ENCODE data around the gene DFFA. TPM values are rescaled to one million over a fixed set of nuclear protein-coding genes. Genes with fewer than 3 reads are reported as not detected.

DFFA gene
- total RNA-seq, 1 experiment from 2014 or later: 94.1 TPM

DNA sequence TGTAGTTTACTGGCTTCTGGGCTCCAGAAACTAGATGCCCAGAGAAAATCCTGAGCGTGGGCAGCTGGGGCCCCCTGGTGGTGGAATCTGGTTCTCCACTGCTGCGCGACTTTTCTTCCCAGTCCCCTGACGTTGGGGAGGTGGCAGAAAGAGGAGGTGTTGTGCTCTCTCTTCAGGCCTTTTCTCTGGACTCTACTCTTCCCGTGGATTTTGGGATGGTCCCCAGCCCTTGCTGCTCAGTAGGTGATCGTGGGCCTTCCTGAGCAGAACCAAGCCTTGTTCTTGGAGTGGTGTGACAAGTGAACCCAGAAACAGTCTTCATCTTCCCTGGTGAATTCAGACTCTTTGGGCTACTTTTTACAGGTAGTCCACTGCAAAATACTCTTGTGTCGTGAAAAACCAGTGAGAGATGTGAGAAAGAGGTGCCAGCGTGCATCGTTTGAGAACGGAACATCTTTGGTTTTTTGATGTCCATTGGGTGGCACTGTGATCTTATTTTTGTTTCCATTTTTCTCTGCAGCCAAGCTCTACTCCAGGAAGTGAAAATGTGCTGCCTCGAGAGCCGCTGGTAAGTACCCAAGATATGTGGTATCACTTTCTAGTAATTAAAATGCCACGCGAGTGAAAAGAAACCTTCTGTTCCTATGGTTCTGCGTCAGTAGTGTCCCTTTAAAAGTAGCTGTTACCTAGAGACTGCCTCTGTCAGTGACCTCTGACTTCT lies 22.6 kb upstream of the DFFA start:
- Histone ChIP-seq H3T11ph (ENCODE audit: low read length) (no peak overlapping the region), H3K4me1 (ENCODE audit: insufficient read depth, low read length) (no peaks in the 10 kb centered on the region), H2BK20ac (ENCODE audit: low read depth, low read length, poor library complexity, severe bottlenecking) (no peak overlapping the region), H3K27me3 (ENCODE audit: insufficient read depth, low read length) (no peaks in the 10 kb centered on the region), H3K79me2 (ENCODE audit: insufficient read depth, low read length) (peaks cover 2% of the 10 kb centered on the region; the same call in 1 of the 2 replicates), H3K9ac (ENCODE audit: extremely low read depth, insufficient read length, low read length) (no peak overlapping the region), H2BK5ac (ENCODE audit: insufficient read length, low read length) (no peak overlapping the region), H2BK12ac (ENCODE audit: insufficient read length, low read depth, low read length) (no peak overlapping the region), H2BK120ac (ENCODE audit: low read depth, low read length, poor library complexity, severe bottlenecking) (no peak overlapping the region), H4K91ac (ENCODE audit: insufficient read length, low read depth, low read length) (no peak overlapping the region), H3K23me2 (ENCODE audit: insufficient read length, low read depth, low read length, poor library complexity, severe bottlenecking) (no peaks in the 10 kb centered on the region), H2AK5ac (ENCODE audit: insufficient read length, low read length) (no peak overlapping the region), H3K79me1 (ENCODE audit: insufficient read depth, low read depth, low read length, poor library complexity, severe bottlenecking) (peaks cover 5% of the 10 kb centered on the region), H4K8ac (replicated peaks; ENCODE audit: insufficient read length, low read depth, low read length) (no peak overlapping the region), H3K23ac (ENCODE audit: insufficient read length, low read depth, low read length) (no peak overlapping the region), H4K20me1 (ENCODE audit: control insufficient read depth, insufficient read depth, insufficient read length) (peaks cover 4% of the 10 kb centered on the region), H3K18ac (ENCODE audit: insufficient read length, low read depth, low read length) (peak overlapping the region; percentile 73), H4K5ac (ENCODE audit: insufficient read length, low read depth, low read length) (no peak overlapping the region), H3K56ac (ENCODE audit: insufficient read length, low read depth, low read length) (no peak overlapping the region), H3K4ac (ENCODE audit: low read depth, low read length) (no peak overlapping the region), H3K4me2 (ENCODE audit: insufficient read depth, insufficient read length, low read length) (peak overlapping the region; percentile 10), H3K27ac (ENCODE audit: insufficient read length, low read depth, low read length) (no peak overlapping the region), H3K9me3 (ENCODE audit: control insufficient read depth, low read depth, low read length) (no peaks in the 10 kb centered on the region), H2BK15ac (ENCODE audit: low read depth, low read length) (no peak overlapping the region), H3K14ac (ENCODE audit: insufficient read depth, low read length) (no peak overlapping the region), H2AFZ (ENCODE audit: low read length) (no peak overlapping the region)
- peaks cover 1 to 8% (median 5%) of the 10 kb centered on the region in 3 experiments; a peak in 2 of 7 replicates for H3K36me3 Mint-ChIP-seq (ENCODE audit: insufficient read depth in 1 of 3, low read depth in 3 of 3)
- H3K9me3 Mint-ChIP-seq: no peaks in the 10 kb centered on the region
- TF ChIP-seq, protein P1, sequence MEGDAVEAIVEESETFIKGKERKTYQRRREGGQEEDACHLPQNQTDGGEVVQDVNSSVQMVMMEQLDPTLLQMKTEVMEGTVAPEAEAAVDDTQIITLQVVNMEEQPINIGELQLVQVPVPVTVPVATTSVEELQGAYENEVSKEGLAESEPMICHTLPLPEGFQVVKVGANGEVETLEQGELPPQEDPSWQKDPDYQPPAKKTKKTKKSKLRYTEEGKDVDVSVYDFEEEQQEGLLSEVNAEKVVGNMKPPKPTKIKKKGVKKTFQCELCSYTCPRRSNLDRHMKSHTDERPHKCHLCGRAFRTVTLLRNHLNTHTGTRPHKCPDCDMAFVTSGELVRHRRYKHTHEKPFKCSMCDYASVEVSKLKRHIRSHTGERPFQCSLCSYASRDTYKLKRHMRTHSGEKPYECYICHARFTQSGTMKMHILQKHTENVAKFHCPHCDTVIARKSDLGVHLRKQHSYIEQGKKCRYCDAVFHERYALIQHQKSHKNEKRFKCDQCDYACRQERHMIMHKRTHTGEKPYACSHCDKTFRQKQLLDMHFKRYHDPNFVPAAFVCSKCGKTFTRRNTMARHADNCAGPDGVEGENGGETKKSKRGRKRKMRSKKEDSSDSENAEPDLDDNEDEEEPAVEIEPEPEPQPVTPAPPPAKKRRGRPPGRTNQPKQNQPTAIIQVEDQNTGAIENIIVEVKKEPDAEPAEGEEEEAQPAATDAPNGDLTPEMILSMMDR (conservative IDR thresholded peaks at IDR 0.05): peak; percentile 98
- peak overlapping the region; percentile 3 to 46 (median 16); a peak in 2 of 7 replicates for H3K27ac Mint-ChIP-seq
- H3K4me1 Mint-ChIP-seq: peaks cover 27 to 33% of the 10 kb centered on the region in 2 experiments
- no CpG with 5 or more reads among the region's 15 CpGs for WGBS (ENCODE audit: extremely low coverage, insufficient read length, low lambda C conversion rate)
- H3K27me3 Mint-ChIP-seq (ENCODE audit: low read depth): no peaks in the 10 kb centered on the region
- no peak overlapping the region for H3K4me3 Mint-ChIP-seq
- peak; percentile 73 for DNase-seq
